Fibroblast of the aortic adventitia (primary cell): Measurements from ENCODE around the gene KRTAP10-6. TPM values are rescaled to one million over a fixed set of nuclear protein-coding genes. Genes with fewer than 3 reads are reported as not detected.

Experiments used
- DNase-seq: peaks from one replicate; pipeline ENCODE4 v3.0.0-alpha.2; 2010; ENCODE audit warnings: low read depth
- H3K4me3 ChIP-seq: 2 replicates; pipeline ENCODE4 v1.5.1; 2011; ENCODE audit warnings: low read depth, mild to moderate bottlenecking, control low read depth, low read length, moderate library complexity
- total RNA-seq: library from RNA; depleted of rRNA; stranded (reverse); fragments of >200 nt; gene quantifications from 2 replicates; pipeline ENCODE4 v1.2.3, GENCODE V29; 2012; ENCODE audit warnings: low replicate concordance
- TF ChIP-seq, protein P1 (sequence below): IDR thresholded peaks from 2 replicates; pipeline ENCODE4 v1.5.1; 2011; ENCODE audit warnings: mild to moderate bottlenecking, low read length, control low read depth, inconsistent platforms; ENCODE audit not compliant: insufficient read depth

The KRTAP10-6 gene
- total RNA-seq, 1 donor = not detected

DNA sequence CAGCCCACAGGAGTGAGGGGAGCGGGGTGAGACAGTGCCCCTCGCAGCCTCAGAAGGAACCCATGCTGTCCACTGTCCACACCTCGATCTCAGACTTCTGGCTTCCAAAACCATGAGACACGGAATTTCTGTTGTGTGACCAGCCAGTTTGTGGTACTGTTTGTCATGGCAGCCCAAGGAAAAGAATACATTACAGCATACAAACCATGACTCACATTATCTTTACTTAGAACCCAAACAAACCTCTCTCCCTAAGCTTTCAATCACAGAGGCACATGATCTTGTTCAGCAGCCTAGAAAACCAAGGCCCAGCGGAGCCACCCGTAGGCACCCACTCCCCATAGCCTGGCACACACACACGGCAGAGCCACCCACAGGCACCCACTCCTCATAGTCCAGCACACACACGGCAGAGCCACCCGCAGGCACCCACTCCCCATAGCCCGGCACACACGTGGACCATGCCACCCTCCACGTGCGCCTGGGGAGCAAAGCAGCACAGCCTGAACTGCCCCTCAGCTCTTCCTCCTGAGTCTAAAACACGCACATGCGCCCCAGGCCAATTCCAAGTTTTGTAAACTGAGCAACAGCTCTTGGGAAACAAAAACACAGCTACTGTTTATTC lies 19.2 kb downstream of the KRTAP10-6 start:
- H3K4me3 ChIP-seq = no peak overlapping the region
- TF ChIP-seq, protein P1, sequence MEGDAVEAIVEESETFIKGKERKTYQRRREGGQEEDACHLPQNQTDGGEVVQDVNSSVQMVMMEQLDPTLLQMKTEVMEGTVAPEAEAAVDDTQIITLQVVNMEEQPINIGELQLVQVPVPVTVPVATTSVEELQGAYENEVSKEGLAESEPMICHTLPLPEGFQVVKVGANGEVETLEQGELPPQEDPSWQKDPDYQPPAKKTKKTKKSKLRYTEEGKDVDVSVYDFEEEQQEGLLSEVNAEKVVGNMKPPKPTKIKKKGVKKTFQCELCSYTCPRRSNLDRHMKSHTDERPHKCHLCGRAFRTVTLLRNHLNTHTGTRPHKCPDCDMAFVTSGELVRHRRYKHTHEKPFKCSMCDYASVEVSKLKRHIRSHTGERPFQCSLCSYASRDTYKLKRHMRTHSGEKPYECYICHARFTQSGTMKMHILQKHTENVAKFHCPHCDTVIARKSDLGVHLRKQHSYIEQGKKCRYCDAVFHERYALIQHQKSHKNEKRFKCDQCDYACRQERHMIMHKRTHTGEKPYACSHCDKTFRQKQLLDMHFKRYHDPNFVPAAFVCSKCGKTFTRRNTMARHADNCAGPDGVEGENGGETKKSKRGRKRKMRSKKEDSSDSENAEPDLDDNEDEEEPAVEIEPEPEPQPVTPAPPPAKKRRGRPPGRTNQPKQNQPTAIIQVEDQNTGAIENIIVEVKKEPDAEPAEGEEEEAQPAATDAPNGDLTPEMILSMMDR = no peak
- DNase-seq = no peak

DNA sequence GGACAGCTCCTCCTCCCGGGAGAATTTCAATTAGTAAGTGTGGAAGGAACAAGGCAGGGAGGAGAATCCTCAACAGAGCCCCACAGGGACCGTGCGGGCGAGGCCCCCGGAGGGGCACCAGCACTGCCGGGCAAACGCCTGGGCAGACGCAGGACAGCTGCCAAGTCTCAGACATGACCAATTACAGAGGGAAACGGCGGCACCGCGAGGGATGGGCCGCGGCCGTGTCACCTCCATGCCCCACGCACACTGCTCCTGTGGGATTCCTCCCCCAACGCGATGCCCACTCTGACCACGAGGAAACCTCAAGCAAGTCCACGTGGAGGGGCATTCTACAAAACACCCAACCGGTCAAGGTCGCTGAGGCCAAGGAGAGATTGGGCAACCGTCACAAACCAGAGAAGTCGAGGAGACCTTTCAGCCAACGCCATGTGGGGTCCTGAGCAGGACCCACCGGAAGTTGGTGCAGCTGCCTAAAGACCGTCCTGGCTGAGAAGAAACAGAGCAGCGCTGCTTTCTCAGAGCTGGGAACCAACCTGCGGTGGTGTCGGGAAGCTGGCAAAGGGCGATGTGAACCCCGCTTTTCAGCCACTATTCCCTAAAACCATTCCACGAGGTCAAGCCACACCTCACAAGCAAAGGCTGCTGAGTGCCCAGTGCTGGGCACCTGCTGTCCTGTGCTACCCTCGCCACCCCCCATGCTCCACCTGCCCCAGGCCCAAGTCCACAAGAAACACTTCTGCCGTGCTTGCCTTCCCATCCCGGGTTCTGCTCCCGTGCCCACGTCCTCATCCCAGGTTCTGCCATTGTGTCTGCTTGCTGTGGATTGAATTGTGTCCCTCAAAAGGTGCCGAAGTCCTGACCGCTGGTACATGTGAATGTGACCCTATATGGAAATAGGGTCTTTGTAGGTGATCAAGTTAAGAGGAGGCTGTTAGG lies 20.2 kb downstream of the KRTAP10-6 start:
- no peak overlapping the region for H3K4me3 ChIP-seq
- no peak for DNase-seq
- TF ChIP-seq, protein P1 = no peak

DNA sequence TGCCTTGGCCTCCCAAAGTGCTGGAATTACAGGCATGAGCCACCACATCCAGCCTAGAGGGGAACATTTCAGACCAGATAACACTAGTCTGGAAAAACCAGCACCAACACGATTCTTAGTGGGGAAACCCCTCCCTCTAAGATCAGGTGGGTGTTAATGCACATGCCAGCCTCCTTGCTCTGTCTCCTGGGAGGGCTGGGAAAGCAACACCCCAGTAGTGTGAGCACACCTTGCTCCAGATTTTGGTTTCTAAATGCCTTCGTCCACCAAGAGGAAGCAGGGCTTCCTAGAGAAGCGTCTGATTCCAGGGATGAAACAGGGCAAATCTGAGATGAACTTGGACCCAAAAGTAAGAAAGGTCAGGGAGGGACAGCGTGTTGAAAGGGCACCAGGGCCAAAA lies 21.0 kb downstream of the KRTAP10-6 start:
- no peak for DNase-seq
- no peak overlapping the region for H3K4me3 ChIP-seq
- TF ChIP-seq, protein P1 = no peak

DNA sequence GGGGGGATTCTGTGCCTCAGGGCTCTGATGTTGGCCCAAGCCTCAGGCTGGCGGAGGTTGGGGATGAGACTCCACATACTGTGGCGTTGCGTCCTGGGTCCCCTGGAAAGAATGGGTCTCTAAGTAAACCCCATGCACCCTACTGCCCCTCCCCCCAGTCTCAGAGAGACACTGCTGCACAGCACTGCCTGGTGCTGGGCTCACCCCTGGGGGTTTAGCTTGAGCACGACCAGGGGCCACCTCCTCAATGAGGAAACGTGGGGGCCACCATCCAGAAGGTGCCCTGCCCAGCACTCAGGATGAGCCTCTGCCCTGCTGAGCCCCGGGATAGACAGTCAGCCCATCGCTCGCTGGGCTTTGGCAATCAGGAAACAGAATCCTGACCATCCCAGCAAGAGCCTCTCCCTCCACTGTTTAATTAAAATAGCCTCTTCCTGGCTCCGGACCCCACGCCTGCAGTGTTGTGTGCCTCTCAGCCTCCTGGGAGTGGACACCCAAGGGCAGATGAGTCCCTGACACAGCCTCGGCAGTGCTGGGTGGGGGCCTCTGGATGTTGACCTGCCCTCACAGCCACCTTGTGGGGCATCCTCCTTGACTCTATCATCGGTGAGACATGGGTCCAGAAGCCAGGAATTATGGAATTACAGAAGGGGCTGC lies 22.3 kb downstream of the KRTAP10-6 start:
- TF ChIP-seq, protein P1 = no peak
- DNase-seq = no peak
- H3K4me3 ChIP-seq = no peak overlapping the region

DNA sequence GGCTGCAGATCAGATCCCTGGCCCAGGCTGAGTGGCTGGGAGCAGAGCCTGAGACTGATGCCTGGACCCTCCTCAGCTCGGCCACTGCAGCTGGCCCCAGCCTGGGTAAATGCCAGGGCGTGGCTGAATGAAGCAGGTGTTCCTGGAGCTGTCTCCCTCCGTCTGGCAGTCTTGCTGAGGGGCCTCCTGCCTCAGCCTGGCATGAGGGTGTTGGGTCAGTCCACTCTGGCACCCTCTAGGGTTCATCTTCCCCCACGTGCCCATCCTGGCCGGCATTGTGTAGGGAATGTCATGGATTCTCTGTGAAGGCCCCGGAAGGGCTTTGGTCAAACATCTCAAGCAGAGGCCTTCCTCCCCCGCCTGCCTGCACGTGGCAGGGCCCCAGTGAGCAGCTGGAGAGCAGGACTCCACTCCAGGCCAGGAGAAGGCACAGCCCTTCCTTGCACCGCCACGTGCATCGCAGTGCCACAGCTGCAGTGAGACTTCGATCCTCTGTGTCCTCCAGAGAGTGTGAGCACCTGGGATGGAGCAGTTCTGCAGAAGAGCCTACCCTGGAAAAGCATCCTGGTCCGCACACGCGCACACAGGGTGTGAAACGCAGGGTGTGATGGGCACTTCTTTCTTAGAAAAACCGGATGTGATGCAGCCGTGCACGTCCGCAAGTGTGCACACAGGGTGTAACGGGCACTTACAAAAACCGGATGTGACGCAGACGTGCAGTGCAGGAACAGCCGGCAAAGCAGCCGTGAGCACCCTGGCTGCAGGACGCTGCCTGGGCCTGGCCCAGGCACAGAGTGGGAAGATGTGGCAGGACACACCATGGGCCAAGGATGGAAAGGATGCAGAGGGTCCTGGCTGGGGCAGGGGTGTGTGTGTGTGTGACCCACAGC lies 23.4 kb downstream of the KRTAP10-6 start:
- no peak for DNase-seq
- no peak overlapping the region for H3K4me3 ChIP-seq
- TF ChIP-seq, protein P1 = no peak

DNA sequence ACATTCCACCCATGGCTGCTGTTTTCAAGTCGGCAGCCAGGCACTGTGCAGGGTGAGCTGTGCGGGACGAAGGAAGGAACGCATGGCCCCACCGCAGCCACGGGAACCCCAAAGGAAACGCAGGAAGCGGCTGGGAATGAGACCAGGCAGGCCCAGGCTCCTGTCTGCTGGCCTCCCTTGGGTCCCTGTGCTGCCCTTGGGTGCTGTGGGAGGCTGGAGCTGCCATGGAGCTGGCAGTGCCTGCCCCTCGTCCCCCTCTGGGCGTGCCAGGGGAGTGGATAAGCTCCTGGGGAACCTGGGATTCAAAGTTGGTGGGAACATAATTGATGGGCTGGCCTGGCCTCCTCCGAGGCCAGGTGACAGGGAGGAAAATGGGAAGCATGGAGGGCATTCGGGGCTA lies 24.0 kb downstream of the KRTAP10-6 start:
- no peak overlapping the region for H3K4me3 ChIP-seq
- TF ChIP-seq, protein P1 = no peak
- DNase-seq = no peak
